Astrocyte (in vitro differentiated cells and primary cell): ENCODE measurements around the gene PLXNB1.

Experiments used
- CTCF ChIP-seq: IDR thresholded peaks from 2 replicates; pipeline ENCODE4 v1.5.1; 2011; ENCODE audit warnings: low read depth, mild to moderate bottlenecking, inconsistent platforms, low read length, moderate library complexity; ENCODE audit not compliant: insufficient read depth
- EZH2 ChIP-seq: IDR thresholded peaks from 2 replicates; pipeline ENCODE4 v1.6.1; 2012; ENCODE audit warnings: mild to moderate bottlenecking, low read length, inconsistent platforms; ENCODE audit not compliant: insufficient read depth

GRCh38 chr3:48402907-48403306, 27.0 kb downstream of the PLXNB1 start:
- TF ChIP-seq CTCF (no peak), EZH2 (no peak)
